Natural killer cell (primary cell): Measurements from ENCODE around the gene SLC5A1. TPM values are rescaled to one million over a fixed set of nuclear protein-coding genes. Genes with fewer than 3 reads are reported as not detected.

Experiments
- ATAC-seq, 3 donors: fragments of 150-1000 bp in 2 of 3; fragments of 200-7000 bp in 1 of 3; cut with Tn5 transposase; 1 replicate in 1 of 3; 2 replicates in 2 of 3; pipeline ENCODE4 v1.10.0; 2021; ENCODE audit warnings: mild to moderate bottlenecking in 2 of 3, moderate library complexity in 2 of 3
- DNase-seq, 2 donors: peaks; one replicate each; pipeline versions ENCODE4 v3.0.0 to v3.0.0-alpha.2; 2013 to 2021; ENCODE audit warnings: mixed read lengths in 1 of 2
- H3K27ac ChIP-seq: one replicate; pipeline ENCODE4 v1.5.1; 2013; ENCODE audit warnings: mild to moderate bottlenecking, low read length
- H3K27me3 ChIP-seq: one replicate; pipeline ENCODE4 v1.6.1; 2013; ENCODE audit warnings: low read length; ENCODE audit not compliant: control insufficient read depth, insufficient read depth
- H3K36me3 ChIP-seq: one replicate; pipeline ENCODE4 v1.6.1; 2013; ENCODE audit warnings: low read length; ENCODE audit not compliant: control insufficient read depth, insufficient read depth
- H3K4me1 ChIP-seq: one replicate; pipeline ENCODE4 v1.6.1; 2013; ENCODE audit warnings: low read length; ENCODE audit not compliant: control insufficient read depth, insufficient read depth
- H3K4me3 ChIP-seq: one replicate; pipeline ENCODE4 v1.5.1; 2013; ENCODE audit warnings: low read length
- H3K9me3 ChIP-seq: one replicate; pipeline ENCODE4 v1.6.1; 2013; ENCODE audit warnings: low read length; ENCODE audit not compliant: control insufficient read depth, insufficient read depth
- H3K27ac Mint-ChIP-seq, 2 donors: one replicate each; pipeline ENCODE4 v1.8.0; 2022; ENCODE audit warnings: mild to moderate bottlenecking in 2 of 2, mixed read lengths in 2 of 2, moderate library complexity in 1 of 2
- H3K27me3 Mint-ChIP-seq, 2 donors: one replicate each; pipeline ENCODE4 v1.8.0; 2022; ENCODE audit warnings: low read depth in 2 of 2, mixed read lengths in 2 of 2
- H3K36me3 Mint-ChIP-seq: one replicate; pipeline ENCODE4 v1.8.0; 2022; ENCODE audit warnings: mixed read lengths
- H3K4me1 Mint-ChIP-seq, 2 donors: one replicate each; pipeline ENCODE4 v1.8.0; 2022; ENCODE audit warnings: mixed read lengths in 2 of 2
- H3K4me3 Mint-ChIP-seq: one replicate; pipeline ENCODE4 v1.8.0; 2022; ENCODE audit warnings: mild to moderate bottlenecking, moderate library complexity, mixed read lengths
- H3K9me3 Mint-ChIP-seq, 2 donors: one replicate each; pipeline ENCODE4 v1.8.0; 2022; ENCODE audit warnings: mixed read lengths in 2 of 2
- WGBS: methylation state at CpG from one replicate; pipeline ENCODE4 v1.1.7; 2013; ENCODE audit warnings: missing lambda C conversion rate; ENCODE audit not compliant: insufficient coverage; 5-methylcytosine and 5-hydroxymethylcytosine counted together
- intact Hi-C: fragments of 100-400 bp; cut with micrococcal nuclease; formaldehyde crosslinking; loops from one replicate; pipeline ENCODE4 v1.14.2; 2022
- total RNA-seq, 4 donors: library from RNA; stranded (reverse); fragments of 120-200 nt in 1 of 4; gene quantifications; one replicate each; pipeline versions ENCODE4 v1.2.3 to v1.2.4, GENCODE V29; 2013 to 2022
- TF ChIP-seq, protein P1 (sequence below): fragments of 200-600 bp; IDR thresholded peaks from one replicate; pipeline ENCODE4 v1.8.0; 2022; ENCODE audit warnings: antibody characterized with exemption

The SLC5A1 gene
- total RNA-seq, 3 donors from 2014 or later (not counting 1 experiment from before 2014, with no cell fraction given) = not detected

DNA sequence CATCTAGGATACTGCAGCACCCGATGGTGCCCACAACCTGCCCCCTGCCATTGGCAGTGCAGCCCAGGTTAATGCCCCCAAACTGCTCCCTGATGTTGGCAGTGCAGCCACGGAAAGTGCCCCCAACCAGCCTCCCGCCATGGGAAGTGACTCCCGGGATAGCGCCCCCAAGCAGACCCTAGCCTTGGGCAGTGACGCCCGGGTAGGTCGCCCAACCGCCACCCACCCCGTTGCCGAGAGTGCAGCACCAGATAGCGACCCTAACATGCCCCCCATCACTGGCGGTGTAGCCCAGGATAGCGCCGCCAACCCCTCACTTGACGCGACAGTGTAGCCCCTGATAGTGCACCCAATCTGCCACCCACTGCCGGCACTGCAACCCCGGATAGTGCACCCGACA, 77.5 kb downstream of the SLC5A1 start:
- Histone ChIP-seq H3K27me3 (no peaks in the 10 kb centered on the region), H3K9me3 (no peaks in the 10 kb centered on the region), H3K4me1 (no peaks in the 10 kb centered on the region), H3K27ac (no peak overlapping the region), H3K4me3 (no peak overlapping the region), H3K36me3 (no peaks in the 10 kb centered on the region)
- H3K36me3 Mint-ChIP-seq = no peaks in the 10 kb centered on the region
- DNase-seq (no peak), ATAC-seq (no peak)
- intact Hi-C loops = no loop called here
- TF ChIP-seq, protein P1, sequence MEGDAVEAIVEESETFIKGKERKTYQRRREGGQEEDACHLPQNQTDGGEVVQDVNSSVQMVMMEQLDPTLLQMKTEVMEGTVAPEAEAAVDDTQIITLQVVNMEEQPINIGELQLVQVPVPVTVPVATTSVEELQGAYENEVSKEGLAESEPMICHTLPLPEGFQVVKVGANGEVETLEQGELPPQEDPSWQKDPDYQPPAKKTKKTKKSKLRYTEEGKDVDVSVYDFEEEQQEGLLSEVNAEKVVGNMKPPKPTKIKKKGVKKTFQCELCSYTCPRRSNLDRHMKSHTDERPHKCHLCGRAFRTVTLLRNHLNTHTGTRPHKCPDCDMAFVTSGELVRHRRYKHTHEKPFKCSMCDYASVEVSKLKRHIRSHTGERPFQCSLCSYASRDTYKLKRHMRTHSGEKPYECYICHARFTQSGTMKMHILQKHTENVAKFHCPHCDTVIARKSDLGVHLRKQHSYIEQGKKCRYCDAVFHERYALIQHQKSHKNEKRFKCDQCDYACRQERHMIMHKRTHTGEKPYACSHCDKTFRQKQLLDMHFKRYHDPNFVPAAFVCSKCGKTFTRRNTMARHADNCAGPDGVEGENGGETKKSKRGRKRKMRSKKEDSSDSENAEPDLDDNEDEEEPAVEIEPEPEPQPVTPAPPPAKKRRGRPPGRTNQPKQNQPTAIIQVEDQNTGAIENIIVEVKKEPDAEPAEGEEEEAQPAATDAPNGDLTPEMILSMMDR = no peak
- peaks cover 11 to 20% of the 10 kb centered on the region in 2 donors for H3K27me3 Mint-ChIP-seq
- H3K4me1 Mint-ChIP-seq = no peaks in the 10 kb centered on the region
- 96% methylated on average over 20 of the region's 20 CpGs for WGBS
- no peak overlapping the region for H3K27ac Mint-ChIP-seq
- no peak overlapping the region for H3K4me3 Mint-ChIP-seq
- H3K9me3 Mint-ChIP-seq = no peaks in the 10 kb centered on the region

DNA sequence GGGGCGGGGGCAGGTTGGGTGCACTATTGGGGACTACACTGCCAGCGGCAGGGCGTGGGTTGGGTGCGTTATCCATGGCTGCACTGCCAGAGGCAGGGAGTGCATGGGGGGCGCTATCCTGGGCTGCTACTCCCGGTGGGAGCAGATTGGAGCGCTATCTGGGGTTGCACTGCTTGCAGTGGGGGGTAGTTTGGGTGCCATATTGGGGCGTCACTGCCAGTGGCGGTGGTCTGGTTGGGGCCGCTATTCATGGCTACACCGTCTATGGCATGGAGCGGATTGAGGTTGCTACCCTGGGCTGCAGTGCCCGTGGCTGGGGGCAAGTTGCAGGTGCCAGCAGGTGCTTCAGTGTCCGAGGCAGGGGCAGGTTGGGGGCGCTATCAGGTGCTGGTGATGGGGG, 79.8 kb downstream of the SLC5A1 start:
- ATAC-seq (no peak), DNase-seq (no peak)
- Mint-ChIP-seq H3K9me3 (no peaks in the 10 kb centered on the region), H3K27me3 (peaks cover 0 to 3% of the 10 kb centered on the region in 2 donors), H3K4me1 (no peaks in the 10 kb centered on the region), H3K27ac (no peak overlapping the region), H3K36me3 (no peaks in the 10 kb centered on the region), H3K4me3 (no peak overlapping the region)
- WGBS = 91% methylated on average over 15 of the region's 15 CpGs
- TF ChIP-seq, protein P1 = no peak
- no peaks in the 10 kb centered on the region for H3K36me3 ChIP-seq
- no peaks in the 10 kb centered on the region for H3K27me3 ChIP-seq
- no peak overlapping the region for H3K27ac ChIP-seq
- no peak overlapping the region for H3K4me3 ChIP-seq
- no peaks in the 10 kb centered on the region for H3K9me3 ChIP-seq
- no peaks in the 10 kb centered on the region for H3K4me1 ChIP-seq
- intact Hi-C loops = no loop called here

DNA sequence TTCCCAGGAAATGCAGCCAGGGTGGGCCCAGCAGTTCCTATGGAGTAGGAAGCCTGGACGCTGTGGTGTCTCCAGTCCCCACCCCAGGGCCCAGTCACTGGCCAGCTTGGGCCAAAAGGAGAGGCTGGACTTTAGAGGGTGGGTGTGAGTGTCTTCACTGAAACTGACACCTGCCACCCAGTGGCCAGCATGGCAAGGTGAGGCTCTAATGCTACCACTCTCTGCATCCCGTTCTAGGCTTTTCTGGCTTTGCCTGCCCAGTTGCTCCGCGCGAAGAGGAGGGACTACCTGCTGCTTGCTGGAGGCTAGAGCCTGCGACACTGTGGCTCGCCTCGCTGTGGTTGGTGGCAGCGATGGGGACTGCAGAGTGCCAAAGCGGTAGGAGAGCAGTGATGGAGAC, 80.6 kb downstream of the SLC5A1 start:
- Mint-ChIP-seq H3K4me1 (no peaks in the 10 kb centered on the region), H3K27ac (no peak overlapping the region), H3K27me3 (no peaks in the 10 kb centered on the region), H3K36me3 (no peaks in the 10 kb centered on the region), H3K9me3 (no peaks in the 10 kb centered on the region), H3K4me3 (no peak overlapping the region)
- ATAC-seq (no peak), DNase-seq (no peak)
- Histone ChIP-seq H3K9me3 (no peaks in the 10 kb centered on the region), H3K4me3 (no peak overlapping the region), H3K4me1 (no peaks in the 10 kb centered on the region), H3K27me3 (no peaks in the 10 kb centered on the region), H3K27ac (no peak overlapping the region), H3K36me3 (no peaks in the 10 kb centered on the region)
- TF ChIP-seq, protein P1 = no peak
- intact Hi-C loops = no loop called here
- WGBS = 90% methylated on average over 10 of the region's 10 CpGs

DNA sequence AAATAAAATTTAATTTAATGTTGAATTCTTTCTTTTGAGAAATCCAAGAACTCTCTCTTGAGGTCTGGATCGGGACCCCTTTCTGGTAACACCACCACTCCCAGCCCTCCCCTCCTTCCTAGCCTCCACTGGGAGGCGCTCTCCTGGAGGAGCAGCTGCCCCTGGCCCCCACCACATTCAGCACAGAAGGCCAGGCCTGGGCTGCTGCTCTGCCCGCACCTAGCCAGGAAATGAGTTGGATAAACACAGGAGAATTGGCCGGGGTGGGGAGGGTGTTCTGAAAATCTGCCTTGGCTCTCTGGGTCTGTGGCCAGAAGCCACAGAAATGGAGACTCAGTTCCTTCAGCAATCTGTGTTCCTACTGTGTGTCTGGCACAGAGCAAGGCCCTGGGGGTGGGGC, 84.8 kb downstream of the SLC5A1 start:
- DNase-seq = no peak
- no peak overlapping the region for H3K27ac Mint-ChIP-seq
- Histone ChIP-seq H3K27ac (no peak overlapping the region), H3K36me3 (no peaks in the 10 kb centered on the region), H3K9me3 (no peaks in the 10 kb centered on the region), H3K27me3 (no peaks in the 10 kb centered on the region), H3K4me1 (no peaks in the 10 kb centered on the region), H3K4me3 (no peak overlapping the region)
- no peak for ATAC-seq
- H3K4me1 Mint-ChIP-seq = no peaks in the 10 kb centered on the region
- TF ChIP-seq, protein P1 = no peak
- no peaks in the 10 kb centered on the region for H3K9me3 Mint-ChIP-seq
- H3K36me3 Mint-ChIP-seq = no peaks in the 10 kb centered on the region
- no peak overlapping the region for H3K4me3 Mint-ChIP-seq
- 90% methylated on average over 4 of the region's 4 CpGs for WGBS
- intact Hi-C loops = no loop called here
- H3K27me3 Mint-ChIP-seq = peaks cover 0 to 5% of the 10 kb centered on the region in 2 donors
